Pulmonary artery endothelial cell (primary cell): ENCODE data around the gene CACNA2D4. TPM values are rescaled to one million over a fixed set of nuclear protein-coding genes. Genes with fewer than 3 reads are reported as not detected.

Source experiments
- DNase-seq: peaks from one replicate; pipeline ENCODE4 v3.0.0-alpha.2; 2011; ENCODE audit warnings: low read depth, low spot score
- total RNA-seq: library from RNA; depleted of rRNA; stranded (reverse); fragments of >200 nt; gene quantifications from 2 replicates; pipeline ENCODE4 v1.2.3, GENCODE V29; 2014

The CACNA2D4 gene
- total RNA-seq, 1 donor from 2014 or later = 0.46 TPM

- no peak for DNase-seq
Measured at GRCh38 chr12:1758887-1759286, 159.6 kb downstream of the CACNA2D4 start.

GRCh38 chr12:1758376-1758775, 160.1 kb downstream of the CACNA2D4 start:
- no peak for DNase-seq

- no peak for DNase-seq
Measured at GRCh38 chr12:1750300-1750699, 168.2 kb downstream of the CACNA2D4 start.

- no peak for DNase-seq
Measured at GRCh38 chr12:1749019-1749418, 169.4 kb downstream of the CACNA2D4 start.

GRCh38 chr12:1747609-1748008, 170.8 kb downstream of the CACNA2D4 start:
- no peak for DNase-seq

- no peak for DNase-seq
Measured at GRCh38 chr12:1744932-1745331, 173.5 kb downstream of the CACNA2D4 start.

Other genes starting within 250 kb of the CACNA2D4 start
- 49.9 and 55.3 TPM in 2 replicates for gene ADIPOR2, start 227.6 kb downstream of the CACNA2D4 start, total RNA-seq
- gene LRTM2, start 98.1 kb downstream of the CACNA2D4 start, total RNA-seq = not detected in 2 replicates
- gene DCP1B, start 85.8 kb upstream of the CACNA2D4 start, total RNA-seq = 4.9 and 6.0 TPM in 2 replicates
- not detected in 2 replicates for gene CACNA1C, start 134.3 kb upstream of the CACNA2D4 start, total RNA-seq